NCI-H2227 (cell line): Measurements from ENCODE around the gene ELP4.

Source experiments
- DNase-seq: peaks from one replicate; lab custom pipeline; 2025; ENCODE audit not compliant: unreplicated experiment; lab: John Stamatoyannopoulos, UW

The ELP4 gene

DNA sequence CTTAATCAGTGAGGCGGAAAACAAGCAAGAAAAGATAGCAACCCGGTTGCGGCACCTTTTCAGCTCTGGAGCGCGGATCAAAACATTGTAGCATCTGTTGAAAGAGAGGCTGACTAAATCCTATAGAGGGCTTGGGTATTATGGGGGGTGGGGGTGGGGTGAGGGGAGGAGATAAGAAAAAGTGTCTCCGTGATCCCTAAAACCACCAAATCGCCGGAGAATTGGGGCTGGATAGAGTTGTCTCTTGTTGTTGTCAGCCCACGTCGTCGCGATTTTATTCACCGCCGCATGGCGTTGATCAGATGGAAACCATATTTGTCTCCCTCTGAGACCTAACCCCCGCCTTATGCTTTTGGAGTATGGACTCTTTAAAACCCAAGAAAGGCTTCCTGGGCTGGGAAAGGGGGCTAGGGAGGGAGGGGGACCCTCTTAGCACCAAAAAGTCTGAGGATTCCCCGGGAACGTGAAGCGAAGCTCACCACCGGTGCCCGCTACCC is 288.5 kb downstream of the ELP4 start:
- no peak for DNase-seq

DNA sequence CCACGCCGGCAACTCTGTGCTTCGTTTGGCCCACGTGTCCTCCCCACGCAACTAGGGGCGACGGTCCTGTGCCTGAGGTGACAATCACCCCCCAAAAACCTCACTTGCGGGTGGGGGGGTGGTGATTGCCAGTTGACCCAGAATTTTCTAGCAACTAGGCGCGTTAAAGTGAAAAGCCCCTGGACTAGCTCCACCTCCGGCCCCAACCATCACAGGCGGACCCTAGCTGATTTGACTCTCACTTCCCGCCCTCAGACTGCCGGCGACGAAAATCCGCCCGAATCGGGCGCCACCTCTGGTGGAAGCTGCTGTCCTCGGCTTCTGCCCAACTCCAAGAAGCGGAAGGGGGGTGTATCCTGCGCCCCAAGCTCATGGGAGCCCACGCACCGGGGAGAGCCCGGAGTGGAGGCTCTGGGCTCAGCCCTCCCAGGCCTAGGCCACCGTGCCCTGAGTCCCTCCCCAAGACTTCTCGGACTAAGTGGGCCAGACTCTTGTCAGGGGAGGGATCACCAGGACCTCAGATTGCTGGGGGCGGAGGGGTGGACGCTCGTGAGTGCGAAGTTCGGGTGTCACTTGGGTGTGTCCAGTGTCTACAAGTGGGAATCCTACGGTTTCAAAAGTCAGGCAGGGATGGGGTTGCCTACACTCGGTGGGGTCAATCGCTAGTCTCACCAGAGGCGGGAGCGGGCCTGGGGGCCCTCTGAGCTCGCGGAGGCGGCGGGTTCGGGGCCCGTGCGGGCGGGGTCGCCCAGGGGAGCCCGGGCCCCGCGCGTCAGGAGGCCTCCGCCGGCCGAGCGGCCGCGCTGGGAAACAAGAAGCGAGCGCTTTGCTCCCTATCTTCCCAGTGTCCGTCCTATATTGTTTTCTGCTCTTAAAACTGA is 289.2 kb downstream of the ELP4 start:
- peak; percentile 49 for DNase-seq

DNA sequence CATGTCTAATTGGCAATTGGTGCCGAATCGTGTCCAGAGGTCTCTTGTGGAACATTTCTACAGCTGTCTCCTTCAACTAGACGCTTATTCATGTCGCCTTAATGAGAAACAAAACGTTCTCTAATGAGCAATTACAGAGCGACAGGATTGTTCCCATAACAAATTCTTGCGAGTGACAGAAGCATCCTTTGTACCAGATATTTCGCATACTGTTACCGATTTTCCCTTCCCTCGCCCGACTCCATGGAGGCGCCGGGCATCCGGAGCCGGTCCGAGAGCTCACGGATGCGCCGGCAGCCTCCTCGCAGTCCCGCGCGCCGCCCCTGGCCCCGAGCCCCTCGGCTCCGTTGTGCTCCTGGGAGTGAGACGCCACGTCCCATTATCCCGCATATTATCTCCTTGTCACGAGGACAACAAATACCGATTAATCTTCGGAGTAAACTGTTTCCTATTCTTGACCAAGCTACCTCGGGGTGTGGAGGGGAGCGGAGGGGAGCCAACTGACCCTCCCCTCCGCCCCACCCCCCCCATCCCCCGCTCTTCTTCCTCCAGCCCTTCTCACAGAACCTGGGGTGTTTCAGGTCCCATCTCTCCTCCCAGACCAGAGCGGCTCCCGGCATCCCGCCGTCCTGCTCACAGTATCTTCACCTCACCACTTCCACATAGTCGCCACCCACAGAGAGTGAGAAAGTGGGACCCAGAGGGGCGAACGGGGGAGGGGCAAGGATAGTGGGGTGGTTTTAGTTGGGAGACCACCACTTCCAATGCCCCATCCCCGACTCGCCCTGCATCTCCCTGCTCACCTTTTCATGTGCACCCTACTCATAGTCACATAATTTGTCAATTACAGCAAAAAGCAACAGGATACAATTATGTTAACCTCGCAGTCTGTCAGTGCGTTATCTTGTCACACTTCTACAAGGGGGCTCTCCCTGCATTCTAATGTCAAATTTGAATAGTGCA is 290.1 kb downstream of the ELP4 start:
- peak; percentile 35 for DNase-seq

DNA sequence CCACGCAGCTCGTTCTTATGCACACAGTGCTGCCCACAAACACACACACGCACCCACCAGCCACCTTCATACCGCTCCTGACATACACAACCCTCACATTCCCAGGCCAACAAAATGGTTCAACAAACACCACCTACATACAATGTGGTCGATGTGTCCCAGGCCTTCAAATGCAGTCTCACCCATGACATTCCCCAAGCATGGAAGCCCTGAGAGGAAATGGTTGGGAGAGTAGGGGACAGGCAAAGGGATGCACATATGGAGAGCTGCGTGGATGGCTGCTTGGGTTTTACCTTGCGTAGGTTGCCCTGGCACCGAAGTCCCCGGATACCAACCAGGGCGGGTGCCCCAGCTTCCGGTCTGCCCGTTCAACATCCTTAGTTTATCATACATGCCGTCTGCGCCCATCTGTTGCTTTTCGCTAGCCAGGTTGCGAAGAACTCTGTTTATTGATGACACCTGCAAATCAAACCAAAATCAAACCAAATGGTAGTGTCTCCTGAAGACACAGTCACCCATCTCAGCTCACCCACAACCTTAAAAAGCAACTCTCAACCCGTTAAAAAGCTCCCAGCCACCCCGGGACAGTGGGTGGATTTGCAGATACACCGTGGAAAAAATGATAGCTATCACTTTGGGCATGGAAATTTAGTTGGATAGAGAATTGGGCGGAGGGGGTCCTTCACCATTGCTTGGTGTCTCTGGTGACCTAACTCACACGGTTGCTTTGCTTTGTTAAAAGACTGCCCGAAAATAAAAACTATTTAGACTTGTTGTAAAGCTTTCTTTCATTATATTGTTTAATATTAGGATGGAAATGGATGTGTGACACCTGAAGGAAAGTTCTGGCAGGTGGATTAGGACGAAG is 291.1 kb downstream of the ELP4 start:
- DNase-seq = no peak

DNA sequence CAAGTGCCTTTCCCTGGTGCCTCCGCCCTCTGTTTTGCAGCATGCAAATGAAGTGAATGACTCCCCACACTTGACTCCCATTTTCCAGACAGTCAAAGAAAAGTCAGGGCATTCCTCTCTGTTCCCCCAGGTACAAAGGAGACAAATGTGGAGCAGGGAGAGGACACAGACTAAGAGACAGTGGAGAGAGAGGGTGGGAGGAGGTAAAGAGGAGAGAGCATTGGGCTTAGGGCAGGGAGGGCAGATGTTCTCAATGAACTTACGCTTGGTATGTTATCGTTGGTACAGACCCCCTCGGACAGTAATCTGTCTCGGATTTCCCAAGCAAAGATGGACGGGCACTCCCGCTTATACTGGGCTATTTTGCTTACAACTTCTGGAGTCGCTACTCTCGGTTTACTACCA is 291.7 kb downstream of the ELP4 start:
- no peak for DNase-seq

DNA sequence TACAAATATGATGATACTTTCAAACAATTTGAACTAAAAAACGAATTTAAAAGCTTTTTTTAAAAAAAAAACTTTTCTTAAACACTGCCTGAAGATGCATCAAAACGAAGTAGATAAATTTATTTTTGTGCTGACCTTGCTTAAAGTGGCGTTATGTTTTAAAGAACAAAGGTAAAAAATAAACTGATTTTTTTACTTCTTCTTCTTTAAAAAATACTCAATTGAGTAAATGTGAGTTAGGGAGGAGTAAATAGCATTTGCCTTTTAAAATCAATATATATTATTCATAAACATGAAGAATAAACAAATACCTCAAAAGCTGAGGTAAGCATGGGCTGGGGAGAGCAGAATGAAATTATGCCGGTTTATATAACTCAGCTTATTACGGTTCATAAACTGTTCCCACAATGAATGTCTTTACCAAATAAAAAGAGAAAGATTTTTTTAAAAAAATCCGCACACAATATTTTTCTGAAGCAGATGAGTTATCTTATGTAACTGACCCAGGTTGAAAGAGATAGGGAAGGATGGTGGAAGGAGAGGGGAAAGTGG is 292.5 kb downstream of the ELP4 start:
- DNase-seq = no peak

DNA sequence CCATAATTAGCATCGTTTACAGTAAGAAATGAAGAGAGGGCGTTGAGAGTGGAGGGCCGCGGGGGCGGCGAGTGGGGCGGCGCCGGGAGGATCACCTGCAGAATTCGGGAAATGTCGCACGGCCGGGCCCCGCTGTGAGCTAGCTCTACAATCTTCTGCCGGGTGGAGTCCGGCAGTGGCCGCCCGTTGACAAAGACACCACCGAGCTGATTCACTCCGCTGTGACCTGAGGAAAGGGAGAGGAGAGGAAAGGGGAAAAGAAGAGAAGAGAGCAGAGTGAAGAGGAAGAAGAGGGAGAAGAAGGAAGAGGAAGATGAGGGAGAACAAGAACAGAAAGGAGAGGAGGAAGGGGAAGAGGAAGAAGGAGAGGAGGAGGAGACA is 293.0 kb downstream of the ELP4 start:
- DNase-seq = no peak

DNA sequence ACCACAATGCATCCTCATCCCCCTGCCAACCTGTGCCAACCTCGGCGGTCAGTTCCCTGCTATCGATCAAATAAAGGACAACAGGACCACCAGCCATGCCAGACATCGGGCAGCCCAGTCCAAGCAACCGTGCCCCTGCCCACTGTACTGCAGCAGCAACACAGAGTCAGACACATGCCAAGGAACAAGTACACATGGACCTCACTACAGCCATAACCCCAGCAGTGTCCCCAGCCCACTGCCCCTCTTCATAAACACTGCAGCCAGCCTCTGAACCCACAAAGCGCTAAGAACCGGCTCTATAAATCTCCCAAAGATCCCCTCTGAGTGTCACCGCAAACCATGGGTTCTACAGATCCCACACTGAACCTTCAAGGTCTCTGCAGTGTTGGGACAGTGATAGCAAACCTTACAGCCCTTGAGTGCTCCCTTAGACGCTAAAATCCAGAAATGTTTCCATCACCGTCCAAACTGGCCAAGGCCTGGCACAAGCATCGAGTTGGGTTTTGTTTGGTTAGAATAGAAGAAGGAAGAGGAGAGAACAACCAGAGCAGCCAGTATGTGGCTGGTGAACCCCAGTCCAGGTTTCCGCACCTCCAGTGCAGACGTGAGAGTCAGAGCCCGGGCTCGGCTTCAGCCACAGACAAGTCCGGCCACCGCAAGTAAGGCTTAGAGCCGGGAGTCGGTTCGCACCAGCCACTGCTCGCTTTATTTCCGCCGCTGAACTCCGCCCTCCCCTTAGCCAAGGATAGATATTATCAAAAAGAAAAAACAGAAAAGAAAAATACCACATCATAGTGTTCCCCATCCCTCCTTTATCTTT is 293.6 kb downstream of the ELP4 start:
- DNase-seq = no peak

DNA sequence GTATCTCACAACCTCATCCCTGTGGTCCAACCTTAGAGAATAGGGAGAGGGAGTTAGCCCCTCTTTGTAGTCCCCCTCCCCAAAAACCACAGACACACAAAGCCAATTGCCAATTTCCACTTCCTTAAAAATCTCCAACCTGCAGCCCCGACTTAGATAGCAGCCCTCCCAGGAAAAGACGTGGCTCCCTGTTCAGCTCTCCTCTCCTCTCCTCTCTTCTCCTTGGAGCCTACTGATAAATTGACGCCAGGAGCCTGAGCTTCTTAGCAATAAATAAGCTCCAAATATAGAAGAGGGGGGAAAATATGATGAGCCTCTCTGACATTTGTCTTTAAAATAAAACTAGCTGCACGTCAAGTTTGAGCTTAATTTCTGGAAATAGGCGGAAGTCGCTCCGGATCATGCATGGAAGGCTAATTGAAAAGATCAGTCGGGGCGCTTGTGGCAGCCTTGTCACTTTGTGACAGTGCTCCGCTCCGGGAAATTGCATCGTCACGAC is 294.3 kb downstream of the ELP4 start:
- no peak for DNase-seq

DNA sequence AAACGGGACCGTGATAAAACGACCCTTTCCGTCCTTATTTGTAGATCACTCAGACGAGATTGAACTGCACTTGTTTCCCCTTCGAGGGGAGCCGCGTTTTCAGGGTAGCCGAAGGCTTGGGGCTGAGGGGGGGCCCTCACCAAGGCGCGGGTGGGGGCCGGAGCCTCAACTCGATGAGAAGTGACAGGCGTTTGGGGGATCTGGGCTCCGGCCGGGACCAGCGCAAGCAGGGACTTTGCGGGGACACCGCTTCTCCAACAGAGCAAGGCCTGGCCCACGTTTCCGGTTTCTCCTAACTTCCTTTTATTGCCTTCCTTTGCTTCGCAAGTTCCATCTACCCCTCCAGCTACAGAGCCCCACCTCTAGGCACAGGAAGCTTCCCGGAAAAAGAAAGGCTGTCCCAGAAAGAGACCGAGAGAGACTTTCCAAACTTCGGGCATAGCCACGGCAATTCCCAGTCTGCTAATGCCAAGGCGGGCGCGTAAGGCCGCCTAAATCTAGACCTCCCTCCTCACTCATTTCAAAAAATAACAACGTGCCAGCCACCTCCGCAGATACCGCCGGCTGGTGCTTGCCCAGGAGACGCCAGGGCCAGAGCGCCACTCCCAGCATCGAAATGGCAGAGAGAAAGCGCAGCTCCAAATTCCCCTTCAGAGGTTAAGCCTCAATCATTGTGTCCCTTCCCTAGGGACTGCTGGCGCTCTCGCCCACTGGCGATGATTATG is 294.9 kb downstream of the ELP4 start:
- DNase-seq = no peak

DNA sequence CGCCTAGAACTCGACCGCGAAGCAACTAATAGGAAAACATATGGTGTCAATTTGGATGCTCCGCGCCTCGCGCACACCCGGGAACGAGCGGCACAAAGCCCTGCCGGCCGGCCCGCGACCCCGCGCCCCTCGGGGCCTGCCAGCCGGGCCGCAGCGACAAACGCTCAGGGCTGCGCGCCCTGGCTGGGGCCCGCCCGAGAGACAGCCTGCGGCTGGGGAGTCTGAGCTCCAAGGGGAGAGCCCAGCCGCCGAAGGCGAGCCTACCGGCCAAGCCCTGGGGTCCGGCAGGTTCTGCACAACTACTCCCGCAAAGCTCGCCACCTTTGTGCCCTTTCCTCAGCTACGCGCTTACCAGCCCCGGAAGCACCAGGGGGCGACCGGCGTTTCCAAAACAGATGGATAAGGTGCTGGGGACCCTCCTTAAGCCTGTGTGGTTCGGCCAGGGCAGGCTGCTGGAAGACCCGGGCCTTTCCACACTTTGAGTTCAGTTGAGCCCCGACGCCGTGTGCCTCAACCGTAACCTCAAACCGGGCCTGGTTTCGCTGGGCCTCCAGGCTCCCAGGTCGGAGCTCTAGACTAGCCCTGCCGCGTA is 295.6 kb downstream of the ELP4 start:
- no peak for DNase-seq

DNA sequence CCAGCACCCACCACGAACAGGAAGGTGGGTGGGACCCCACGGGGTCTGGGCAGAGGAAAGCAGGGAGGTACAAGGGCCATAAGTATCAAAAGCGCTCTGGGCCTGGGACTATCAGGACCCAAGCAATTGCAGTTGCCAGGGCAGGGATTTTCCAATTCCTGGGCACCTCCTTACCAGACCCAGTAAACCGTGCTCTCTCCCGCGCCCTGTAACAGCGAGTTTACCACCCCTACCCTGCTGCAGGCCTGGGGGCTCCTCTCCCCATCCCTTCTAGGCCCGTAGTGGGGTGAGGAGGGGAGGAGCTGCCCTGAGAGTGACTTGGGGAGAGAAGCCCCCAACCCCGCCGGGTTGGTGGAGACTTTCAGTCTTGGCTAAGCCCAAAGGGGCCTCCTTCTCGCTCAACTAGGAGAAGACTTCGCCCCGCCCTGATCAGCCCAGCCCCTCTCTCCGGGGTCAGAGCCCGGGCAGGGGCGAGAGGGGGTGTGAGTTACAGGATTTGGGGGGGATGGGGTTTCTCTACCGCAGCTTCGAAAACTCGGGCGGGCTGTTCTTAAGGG is 296.1 kb downstream of the ELP4 start:
- no peak for DNase-seq

DNA sequence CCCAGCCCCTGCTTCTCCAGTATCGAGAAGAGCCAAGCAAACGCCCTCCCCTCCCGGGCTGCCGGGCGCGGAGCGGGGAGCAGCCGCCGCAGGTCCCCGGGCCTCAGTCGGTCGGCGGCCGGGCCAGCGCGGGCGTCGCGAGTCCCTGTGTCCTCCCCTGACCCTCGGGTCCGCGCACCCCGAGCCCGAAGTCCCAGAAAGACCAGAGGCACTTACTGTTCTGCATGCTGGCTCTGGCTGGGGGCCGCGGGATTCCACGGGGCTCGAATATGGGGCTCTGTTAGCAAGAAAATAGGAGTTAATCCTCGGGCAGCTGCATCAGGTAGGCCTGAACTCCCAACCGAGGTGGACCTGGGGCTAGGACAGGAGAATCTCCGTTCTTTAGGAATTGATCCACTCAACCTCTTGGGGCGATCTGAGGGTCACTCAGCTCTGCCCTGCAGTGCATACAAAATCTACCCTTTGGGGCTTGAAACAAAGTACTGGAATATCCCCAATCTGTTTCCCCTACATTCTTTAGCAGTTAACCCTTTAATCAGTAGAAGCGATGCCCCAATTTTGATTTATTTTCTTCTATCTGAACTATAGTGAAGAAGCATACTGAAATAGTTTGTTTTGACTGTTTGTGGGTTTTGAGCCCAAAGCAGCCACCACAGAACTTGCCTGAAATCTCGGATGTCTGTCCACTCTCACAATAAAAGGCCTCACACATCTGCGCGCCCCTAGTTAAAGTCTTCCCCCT is 296.8 kb downstream of the ELP4 start:
- DNase-seq = no peak

DNA sequence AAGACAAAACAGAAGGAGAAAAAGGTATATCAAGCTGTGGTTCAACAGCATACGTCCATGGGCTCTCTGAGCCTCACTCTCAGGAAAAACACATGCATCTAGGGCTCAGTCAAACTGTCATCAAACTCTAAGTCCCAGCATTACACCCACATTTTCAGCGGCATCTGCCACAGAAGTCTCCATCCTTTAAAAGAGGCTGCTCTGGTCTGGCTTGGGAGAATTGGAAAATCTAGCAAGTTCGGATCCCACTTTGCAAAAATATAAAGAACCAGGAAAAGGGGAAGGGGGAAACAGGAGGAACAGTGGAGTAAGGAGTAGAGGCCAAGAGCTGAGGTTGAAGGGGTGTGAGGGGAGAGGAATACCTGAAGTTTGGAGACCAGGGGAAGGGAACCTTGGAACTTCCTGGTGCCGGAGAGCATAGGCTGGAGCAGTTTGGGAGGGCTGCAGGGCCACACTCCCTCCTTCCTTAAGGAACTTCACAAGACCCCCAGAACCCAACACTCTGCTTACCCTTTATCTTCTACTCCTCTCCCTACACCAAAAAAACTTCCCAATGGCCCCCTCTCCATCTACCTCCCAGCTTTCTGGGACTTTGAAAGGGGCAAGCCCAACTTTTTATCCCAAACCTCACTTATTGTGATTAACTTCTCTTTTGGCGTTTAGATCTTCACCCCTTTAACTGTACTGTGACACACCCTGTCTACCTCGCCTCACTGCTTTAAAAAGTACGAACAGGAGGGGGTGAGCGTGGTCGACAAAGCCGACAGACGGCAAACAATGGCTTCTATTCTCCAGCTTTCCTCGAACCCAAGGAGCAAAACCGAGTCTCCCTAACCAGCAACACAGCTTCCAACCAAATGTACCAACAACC is 297.6 kb downstream of the ELP4 start:
- no peak for DNase-seq

DNA sequence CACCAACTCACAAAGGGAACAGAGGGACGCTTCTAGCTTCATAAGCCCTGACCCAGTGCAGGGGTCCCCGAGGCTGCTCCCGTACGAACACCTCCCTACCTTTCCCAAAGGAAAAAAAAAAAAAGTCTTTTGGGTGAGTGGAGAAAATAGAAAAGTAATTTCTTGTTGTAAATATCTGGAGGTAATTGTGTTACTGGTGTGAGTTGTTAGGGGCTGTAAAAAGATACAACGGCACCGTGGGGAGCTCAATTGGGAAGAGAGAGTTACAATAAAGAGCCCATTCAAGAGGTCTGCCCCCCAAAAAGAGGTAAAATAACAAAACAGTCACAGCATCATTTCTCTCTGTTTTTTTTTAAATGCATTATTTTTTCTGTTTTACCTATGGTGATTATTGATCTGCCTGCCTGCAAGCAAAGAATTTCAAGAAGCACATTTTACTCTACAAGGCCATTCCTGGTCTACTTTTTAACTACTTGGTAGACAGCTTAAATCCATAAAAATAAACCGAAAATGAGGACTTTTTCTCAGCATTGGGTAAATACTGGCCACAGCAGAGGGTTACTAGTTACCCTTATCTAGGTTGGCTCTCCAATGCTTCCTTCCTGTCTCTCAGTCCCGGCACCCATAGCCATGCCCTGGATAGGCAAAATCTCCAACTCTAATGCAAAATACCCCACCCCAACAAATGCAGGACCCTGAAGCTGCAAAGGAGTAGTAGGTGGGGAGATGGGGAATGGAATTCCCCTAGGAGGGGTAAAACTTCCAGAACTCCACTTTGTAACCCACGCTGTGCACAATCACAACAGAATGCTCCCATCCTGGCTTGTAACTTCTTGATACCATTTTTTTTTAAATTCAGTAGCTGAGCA is 298.5 kb downstream of the ELP4 start:
- DNase-seq = no peak
